Measurements from ENCODE around the gene SPDYE3.
"Not testable (repeated sequence)": the region's sequence is repeated elsewhere in the genome, so short reads cannot be mapped to it uniquely, and the experiment has no call there.

Gene SPDYE3

GRCh38 chr7:100352984-100353684 is 45.6 kb downstream of the SPDYE3 start:
- DNase-seq: no peak

DNA sequence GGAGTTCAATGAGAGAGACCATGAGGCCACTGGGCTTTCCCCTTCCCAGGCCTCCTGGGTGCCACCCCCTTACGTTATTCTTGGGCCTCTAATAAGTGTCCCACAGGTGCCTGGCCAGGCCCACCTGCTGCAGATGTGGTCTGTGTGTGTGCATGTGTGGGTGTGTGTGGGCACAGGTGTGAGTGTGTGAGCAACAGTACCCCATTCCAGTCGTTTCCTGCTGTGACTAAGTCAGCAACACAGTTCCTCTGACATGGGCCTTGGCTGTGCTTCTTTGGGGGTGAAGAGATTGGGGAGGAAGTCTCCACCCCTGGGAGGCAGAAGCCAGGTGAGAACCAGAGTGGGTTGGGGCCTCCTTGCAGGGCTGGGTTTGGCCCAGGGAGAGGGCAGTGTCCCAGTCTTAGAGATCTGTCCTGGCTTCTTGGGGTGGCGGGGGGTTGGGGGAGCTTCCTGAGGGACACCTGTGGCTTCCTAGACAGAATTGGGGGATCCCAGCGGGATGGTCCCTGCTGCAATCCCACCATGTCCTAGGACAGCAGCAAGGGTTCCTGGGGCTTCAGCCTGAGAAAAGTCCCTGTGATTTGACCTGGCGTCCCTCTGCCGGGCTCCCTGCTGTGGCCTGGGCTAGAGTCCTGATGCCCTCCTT is 46.3 kb downstream of the SPDYE3 start:
- DNase-seq: peak; percentile 56

DNA sequence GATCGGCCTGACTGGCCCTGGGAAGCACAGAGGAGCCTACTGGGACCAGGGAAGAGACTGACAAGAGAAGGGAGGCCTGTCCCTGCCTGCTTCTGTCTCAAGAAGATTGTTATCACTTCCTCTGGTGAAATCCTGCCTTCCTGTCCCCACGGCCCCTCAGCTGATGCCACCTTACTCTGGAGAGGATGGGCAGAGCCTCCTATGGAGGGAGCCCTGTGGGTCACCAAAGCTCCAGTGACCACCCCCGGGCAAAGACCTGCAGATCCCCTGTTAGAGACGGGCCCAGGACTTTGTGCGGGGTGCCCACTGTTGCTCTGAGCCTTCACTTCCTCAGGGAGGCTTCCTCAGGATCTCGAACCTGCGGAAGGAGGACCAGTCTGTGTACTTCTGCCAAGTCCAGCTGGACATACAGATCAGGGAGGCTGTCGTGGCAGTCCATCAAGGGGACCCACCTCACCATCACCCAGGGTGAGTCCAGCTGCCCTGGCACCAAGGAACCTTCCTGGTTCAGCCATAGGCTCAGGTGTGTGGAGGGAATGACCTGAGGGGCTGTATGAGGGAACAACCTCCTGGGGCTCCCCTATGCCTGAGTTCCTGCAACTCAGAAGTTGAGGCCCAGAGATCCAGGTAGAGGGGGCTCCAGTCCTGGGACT is 49.0 kb downstream of the SPDYE3 start:
- DNase-seq: no peak

GRCh38 chr7:100357131-100357561 is 49.6 kb downstream of the SPDYE3 start:
- no peak for DNase-seq

DNA sequence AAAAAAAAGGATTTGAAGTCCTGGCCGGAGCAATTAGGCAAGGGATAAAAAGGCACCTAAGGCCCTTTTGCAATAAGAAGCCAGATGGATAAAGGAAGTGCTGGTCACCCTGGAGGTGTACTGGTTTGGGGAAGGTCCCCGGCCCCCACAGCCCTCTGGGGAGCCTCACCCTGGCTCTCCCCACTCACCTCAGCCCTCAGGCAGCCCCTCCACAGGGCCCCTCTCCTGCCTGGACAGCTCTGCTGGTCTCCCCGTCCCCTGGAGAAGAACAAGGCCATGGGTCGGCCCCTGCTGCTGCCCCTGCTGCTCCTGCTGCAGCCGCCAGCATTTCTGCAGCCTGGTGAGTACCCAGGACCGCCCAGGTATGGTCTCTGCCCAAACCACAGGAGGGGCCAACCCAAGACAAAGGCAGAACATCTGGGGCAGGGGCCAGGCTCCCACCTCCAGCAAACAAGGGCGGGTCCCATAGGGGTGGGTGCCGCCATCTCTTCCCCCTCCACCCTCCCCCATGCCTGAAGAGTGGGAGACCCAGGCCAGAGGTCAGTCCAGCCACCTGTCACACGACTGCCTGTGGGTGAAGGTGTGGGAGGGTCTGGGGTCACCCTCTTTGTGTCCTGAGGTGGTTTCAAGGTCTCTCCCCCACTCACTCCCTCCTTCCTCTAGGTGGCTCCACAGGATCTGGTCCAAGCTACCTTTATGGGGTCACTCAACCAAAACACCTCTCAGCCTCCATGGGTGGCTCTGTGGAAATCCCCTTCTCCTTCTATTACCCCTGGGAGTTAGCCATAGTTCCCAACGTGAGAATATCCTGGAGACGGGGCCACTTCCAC is 50.7 kb downstream of the SPDYE3 start, which contains the start of gene PILRB:
PILRB (plus strand) TSS at position 91 of the 830 bp plus-strand sequence; CDS start at position 277, 186 bp downstream.
- no peak for DNase-seq

GRCh38 chr7:100358857-100359212 is 51.3 kb downstream of the SPDYE3 start:
- DNase-seq: no peak

DNA sequence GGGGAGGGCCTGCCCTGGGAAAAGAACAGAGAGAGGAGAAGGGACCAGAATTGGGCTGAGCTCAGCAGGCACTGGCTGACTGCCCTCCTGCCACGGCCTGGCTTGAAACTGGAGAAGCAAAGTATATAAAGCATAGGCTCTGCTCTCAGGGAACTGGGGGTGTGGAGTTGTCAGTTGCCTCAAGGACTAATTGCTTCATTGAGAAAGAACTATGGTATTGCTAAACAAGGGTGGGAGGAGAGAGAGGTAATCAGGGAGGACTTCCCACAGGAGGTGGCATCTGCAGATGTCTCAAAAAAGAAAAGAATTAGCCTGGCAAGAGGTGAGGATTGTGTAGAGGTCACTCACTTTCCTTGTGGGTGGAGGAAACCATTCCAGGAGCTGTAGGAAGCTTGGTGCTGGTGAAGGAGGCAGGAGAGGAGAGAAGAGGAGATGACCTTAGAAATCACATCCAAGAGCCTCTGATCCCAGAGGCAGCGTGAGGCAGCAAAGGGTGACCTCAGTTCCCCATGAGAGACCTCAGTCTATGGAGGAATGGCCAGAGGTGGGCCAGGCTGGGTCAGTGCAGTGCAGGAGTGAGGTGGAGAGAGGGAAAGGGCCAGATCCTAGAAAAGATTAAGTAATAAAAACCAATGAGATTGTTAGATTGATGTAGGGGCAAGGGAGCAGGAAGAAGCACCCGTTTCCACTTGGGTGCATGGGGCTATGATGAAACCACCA is 52.8 kb downstream of the SPDYE3 start:
- no peak for DNase-seq

- no peak for DNase-seq
Observed at GRCh38 chr7:100363098-100363497, 55.6 kb downstream of the SPDYE3 start.

GRCh38 chr7:100363797-100364196 is 56.3 kb downstream of the SPDYE3 start:
- DNase-seq: not testable (repeated sequence)

DNA sequence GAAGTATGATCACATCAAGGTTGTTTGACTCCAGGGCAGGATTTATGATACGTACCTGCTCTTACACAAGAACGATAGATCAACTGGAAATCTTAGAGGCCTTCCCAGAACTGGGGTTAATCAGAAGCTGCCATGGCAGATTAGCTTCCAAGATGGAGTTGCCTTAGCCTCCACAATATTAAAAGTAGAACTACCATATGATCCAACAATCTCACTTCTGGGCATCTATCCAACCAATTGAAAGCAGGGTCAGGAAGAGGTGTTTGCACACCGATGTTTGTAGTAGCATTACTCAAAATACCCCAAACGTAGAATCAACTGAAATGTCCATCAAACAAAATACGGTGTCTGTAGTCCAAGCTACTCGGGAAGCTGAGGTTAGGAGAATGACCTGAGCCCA is 57.0 kb downstream of the SPDYE3 start:
- no peak for DNase-seq

- not testable (repeated sequence) for DNase-seq
Observed at GRCh38 chr7:100365998-100366367, 58.5 kb downstream of the SPDYE3 start.

DNA sequence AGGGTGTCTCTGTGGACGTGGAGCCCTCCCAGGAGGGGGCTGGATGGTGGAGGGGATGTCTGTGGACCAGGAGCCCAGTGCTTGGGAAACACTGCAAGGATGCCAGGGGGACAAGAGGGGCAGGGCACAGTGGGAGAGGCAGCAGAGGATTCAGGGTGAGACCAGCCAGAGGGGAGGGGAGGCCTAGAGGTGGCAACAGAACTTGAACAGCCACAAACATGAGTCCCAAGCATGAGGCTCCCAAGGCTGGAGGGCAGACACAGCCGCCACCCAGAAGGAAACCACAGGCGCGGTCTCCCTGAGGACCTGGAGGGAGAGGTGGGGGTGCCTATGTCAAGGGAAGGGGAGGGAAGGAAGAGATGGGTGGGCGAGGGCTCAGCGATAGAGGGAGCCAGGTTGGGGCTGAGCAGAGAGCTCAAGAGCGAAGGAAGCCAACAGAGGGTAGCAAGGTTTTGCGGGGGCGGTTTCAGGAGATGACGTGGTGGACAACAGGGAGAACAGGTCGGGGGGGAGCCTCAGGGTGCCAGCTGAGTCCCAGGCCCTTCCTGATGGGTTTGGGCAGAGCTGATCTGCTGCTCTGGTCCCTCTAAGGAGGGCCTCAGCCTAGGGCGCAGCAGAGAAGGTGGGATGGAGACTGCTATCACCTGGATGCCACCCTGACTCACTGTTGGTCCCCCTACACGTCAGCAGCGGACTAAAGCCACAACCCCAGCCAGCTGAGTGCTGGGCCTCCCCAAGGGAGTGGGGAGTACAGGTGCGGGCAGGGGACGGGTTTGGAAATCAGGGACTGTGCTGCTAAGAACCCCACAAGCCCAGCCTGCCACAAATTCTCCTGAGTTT is 59.1 kb downstream of the SPDYE3 start:
- peak; percentile 54 for DNase-seq

DNA sequence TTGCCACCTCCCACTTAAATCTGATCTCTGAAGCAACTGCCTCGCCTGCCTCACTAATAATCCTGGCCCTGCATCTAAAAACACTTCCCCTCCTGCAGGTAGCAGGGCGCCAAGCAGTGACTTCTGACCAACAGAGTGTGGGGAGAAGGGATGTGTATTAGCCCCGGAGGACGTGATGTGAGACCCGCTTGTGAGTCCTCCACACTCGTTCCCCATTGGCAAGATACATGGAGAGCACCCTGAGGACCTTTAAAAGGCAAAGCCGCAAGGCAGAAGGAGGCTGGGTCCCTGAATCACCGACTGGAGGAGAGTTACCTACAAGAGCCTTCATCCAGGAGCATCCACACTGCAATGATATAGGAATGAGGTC is 59.7 kb downstream of the SPDYE3 start:
- DNase-seq: no peak

DNA sequence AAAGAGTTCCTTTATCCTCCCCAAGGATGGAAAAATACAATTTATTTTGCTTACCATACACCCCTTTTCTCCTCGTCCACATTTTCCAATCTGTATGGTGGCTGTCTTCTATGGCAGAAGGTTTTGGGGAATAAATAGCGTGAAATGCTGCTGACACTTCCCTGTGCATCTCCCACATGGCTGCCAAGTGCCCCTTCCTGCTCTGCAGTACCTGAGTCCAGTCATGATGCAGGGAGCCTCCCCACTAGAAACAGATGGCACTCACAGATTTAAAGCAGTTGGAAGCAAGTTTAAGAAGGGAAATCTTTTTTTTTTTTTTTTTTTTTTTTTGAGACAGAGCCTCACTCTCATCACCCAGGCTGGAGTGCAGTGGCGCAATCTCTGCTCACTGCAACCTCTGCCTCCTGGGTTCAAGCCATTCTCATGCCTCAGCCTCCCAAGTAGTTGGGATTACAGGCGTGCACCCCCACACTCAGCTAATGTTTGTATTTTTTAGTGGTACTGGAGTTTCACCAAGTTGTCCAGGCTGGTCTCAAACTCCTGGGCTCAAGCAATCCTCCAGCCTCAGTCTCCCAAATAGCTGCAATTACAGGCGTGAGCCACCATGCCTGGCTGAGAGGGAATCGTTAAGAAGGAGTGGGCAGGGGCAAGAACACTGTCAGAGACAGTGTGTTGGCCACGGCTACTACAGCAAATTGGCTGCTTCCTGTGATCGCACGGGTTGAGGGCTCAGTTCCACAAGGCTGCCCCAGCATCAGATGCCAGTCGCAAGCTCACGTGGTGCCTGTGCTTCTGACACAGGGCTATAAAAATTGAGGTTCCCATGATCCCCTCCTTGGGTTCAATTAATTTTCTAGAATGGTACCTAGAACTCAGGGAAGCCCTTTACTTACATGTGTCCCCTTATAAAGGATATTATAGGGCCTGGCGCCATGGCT is 60.4 kb downstream of the SPDYE3 start:
- DNase-seq: no peak

DNA sequence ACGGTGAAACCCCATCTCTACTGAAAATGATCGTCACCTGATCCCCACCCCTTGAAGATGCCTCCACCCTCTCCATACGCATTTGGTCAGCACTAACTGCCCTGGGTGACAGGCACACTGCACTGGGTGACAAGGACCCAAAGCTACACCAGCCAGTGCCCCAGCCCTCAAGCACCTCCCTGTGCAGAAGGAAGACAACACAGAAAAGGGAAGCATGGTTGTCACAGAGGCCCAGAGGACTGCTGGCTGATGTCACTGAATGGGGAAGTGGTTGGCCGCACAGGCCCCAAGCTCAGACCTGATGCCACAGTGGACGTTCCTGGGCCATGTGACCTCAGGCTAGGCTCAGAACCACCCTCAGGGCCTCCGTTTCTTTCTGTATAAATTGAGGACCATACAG is 61.6 kb downstream of the SPDYE3 start:
- DNase-seq: no peak

GRCh38 chr7:100370303-100370702 is 62.8 kb downstream of the SPDYE3 start:
- no peak for DNase-seq

GRCh38 chr7:100370746-100371145 is 63.2 kb downstream of the SPDYE3 start:
- no peak for DNase-seq

- DNase-seq: no peak
Observed at GRCh38 chr7:100371561-100372171, 64.2 kb downstream of the SPDYE3 start.

All from stimulated activated CD4-positive, alpha-beta T cell treated with anti-CD3 and anti-CD28 coated beads, Interleukin-15, amount 100 ng/mL, for 24 hours (primary cell).